GM04503 (cell line): ENCODE measurements around the gene DEPP1.

Source experiments
- DNase-seq: peaks from one replicate; pipeline ENCODE4 v3.0.0-alpha.2; 2012; ENCODE audit warnings: low read depth

The DEPP1 gene

DNA sequence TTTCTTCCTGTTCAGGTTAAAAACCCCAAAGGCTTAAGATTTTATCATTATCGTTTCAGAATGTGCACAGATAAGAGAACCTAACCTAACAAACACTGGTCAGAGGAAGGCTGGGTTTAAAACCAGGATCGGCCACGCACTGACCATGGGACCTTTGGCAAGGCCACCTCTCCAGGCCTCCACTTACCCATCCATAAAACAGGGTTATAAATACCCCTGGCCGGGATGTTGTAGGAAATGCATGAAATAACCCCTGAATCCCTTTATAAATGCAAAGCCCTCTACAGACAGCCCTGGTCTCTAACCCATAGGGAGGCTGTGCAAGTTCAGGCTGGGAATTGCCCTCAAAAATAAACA lies 418 bp downstream of the DEPP1 start:
- no peak for DNase-seq

- no peak for DNase-seq
Measured at GRCh38 chr10:44977287-44978212, 1.1 kb downstream of the DEPP1 start.

- DNase-seq = no peak
Measured at GRCh38 chr10:44976352-44977198, 2.0 kb downstream of the DEPP1 start.

GRCh38 chr10:44975431-44976331 lies 2.9 kb downstream of the DEPP1 start:
- DNase-seq = no peak

GRCh38 chr10:44974628-44975430 lies 3.8 kb downstream of the DEPP1 start:
- DNase-seq = no peak

- no peak for DNase-seq
Measured at GRCh38 chr10:44974082-44974627, 4.5 kb downstream of the DEPP1 start.

GRCh38 chr10:44973323-44974081 lies 5.1 kb downstream of the DEPP1 start:
- no peak for DNase-seq

DNA sequence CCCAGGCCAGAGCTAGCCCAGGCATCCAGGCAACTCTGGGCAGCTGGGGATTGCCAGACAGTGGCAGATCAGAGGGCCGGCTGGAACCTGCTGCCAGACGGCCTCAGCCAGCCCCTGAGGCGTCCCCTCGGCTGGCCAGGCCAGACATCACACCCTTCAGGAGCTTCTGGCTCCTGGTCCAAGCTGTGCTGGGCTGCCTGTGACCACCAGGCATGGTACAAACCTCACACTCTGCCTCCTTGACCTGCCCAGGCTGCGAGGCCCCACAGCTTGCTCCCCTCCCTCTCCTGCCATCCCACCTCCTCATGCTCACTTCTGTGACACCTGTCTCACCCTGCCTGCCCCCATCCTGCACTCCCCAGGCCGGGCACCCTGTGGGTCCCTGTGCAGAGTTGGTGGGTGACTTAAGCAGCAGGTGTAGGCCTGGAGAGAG lies 5.7 kb downstream of the DEPP1 start:
- no peak for DNase-seq

- no peak for DNase-seq
Measured at GRCh38 chr10:44971935-44972757, 6.5 kb downstream of the DEPP1 start.

GRCh38 chr10:44971434-44971833 lies 7.2 kb downstream of the DEPP1 start:
- no peak for DNase-seq

DNA sequence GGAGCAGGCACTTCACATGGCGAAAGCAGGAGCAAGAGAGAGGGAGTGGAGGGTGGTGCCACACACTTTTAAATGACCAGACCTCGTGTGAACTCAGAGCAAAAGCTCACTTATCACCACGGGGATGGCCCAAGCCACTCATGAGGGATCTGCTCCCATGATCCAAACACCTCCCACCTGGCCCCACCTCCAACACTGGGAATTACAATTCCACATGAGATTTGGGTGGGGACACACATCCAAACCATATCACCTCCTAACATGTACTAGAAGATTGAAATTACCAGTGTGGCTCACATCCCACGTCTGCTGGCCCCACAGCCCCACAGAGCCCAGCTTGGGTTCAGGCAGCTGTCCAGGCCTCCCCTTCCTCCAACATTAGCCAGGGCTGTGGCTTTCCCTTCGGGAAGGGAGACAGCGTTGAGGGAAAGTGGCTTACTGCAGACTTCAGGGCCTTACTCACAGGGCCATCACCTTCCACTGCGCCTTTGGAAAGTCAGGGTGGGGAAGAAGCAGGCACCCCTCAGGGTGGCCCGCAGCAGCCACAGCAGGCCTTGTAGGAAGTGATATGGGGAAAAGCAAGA lies 7.7 kb downstream of the DEPP1 start:
- no peak for DNase-seq

- no peak for DNase-seq
Measured at GRCh38 chr10:44969854-44970253, 8.8 kb downstream of the DEPP1 start.

- DNase-seq = no peak
Measured at GRCh38 chr10:44968500-44969400, 9.9 kb downstream of the DEPP1 start.

DNA sequence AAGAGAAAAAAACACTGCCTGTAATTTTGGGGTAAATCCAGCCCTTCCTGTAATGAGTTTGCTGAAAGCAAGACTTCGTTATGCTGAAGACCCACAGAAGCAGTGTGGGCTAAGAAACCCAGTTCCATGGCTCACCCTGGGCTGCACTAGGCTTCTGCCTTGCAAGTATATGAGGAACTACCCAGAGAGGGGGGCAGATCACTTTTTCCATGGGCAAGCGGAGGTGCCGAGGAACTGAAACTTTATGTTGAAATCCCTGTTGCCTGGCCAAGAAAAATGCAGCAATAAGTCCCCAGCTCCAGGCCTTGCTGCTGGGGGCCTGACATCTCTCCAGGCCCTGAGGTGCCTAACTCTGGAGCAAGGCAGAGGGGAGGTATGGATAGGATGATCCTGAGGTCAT lies 10.5 kb downstream of the DEPP1 start:
- no peak for DNase-seq

DNA sequence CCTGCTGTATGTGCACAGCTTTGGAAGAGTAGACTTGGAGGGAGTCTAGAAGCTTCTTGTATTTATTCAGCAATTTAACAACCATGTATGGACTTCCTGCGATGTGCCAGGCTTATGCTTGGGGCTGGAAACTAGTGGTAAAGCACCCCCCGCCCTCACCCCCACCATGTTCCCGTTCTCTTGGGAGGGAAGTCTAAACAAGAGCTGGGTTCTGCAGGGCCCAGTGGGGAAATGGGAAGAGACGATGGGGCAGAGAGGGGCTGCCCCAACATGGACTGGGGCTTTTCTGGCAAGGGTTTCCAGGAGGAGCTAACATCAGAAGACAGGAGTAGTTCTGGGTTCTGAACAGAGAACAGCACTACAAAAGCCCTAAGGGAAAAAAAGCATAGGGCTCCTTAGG lies 11.0 kb downstream of the DEPP1 start:
- no peak for DNase-seq

DNA sequence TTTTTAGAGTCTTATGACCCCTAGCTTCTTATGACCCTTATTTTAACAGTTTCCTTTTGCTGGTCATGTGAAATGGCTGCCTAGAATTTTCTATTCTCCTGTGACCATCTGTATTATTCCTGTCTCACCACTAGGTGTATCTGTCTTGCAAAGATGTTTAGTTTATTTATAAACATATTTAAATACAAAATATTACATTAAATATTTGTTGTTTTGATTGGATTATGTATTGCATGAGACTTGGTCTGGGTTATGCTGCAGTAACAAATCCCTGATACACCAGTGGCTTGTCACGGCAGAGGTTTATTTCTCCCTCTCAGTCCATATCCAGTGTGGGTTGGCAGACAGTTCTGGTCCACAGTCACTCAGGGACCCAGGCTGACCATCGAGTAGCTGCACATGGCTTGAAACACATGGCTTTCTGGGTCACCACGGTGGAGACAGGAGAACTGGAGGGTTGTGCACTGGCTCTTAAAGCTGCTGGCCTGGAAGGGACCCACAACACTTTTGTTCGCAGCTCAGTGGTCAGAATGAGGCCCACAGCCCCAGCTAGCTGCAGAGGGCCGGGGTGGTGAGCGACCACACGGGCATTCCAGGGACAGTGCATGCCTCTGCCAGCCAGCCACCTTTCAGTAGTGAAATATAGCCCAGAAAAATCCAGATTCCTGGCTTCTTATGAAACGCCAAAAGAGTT lies 11.6 kb downstream of the DEPP1 start:
- no peak for DNase-seq

GRCh38 chr10:44966129-44966815 lies 12.3 kb downstream of the DEPP1 start:
- no peak for DNase-seq
